GM21390 (cell line): ENCODE data around the gene TBC1D7.

ENCODE experiments used
- ATAC-seq: cut with Tn5 transposase; IDR thresholded peaks from one replicate; pipeline ENCODE4 v1.9.1; 2021; ENCODE audit not compliant: unreplicated experiment

TBC1D7 gene

GRCh38 chr6:13328076-13328874 lies at the start of gene TBC1D7:
TBC1D7 (minus strand) TSS chr6:13328537; CDS start chr6:13326898, 1,639 bp downstream.
- ATAC-seq, result peak; percentile 82

GRCh38 chr6:13377054-13377758 lies 48.9 kb upstream of the TBC1D7 start:
- no peak for ATAC-seq

GRCh38 chr6:13375360-13375878 lies 47.1 kb upstream of the TBC1D7 start:
- peak; percentile 72 for ATAC-seq

- ATAC-seq, result no peak
Measured at GRCh38 chr6:13373919-13374318, 45.6 kb upstream of the TBC1D7 start.

GRCh38 chr6:13373488-13373886 lies 45.1 kb upstream of the TBC1D7 start:
- no peak for ATAC-seq

- ATAC-seq, result no peak
Measured at GRCh38 chr6:13372688-13373487, 44.6 kb upstream of the TBC1D7 start.

GRCh38 chr6:13372076-13372475 lies 43.7 kb upstream of the TBC1D7 start:
- ATAC-seq, result no peak

GRCh38 chr6:13371421-13372072 lies 43.2 kb upstream of the TBC1D7 start:
- ATAC-seq, result no peak

- ATAC-seq, result no peak
Measured at GRCh38 chr6:13370623-13371022, 42.3 kb upstream of the TBC1D7 start.

GRCh38 chr6:13369591-13369990 lies 41.3 kb upstream of the TBC1D7 start:
- ATAC-seq, result no peak

GRCh38 chr6:13368731-13369115 lies 40.4 kb upstream of the TBC1D7 start:
- ATAC-seq, result no peak

GRCh38 chr6:13368079-13368730 lies 39.9 kb upstream of the TBC1D7 start:
- no peak for ATAC-seq

- no peak for ATAC-seq
Measured at GRCh38 chr6:13367396-13367795, 39.1 kb upstream of the TBC1D7 start.

- ATAC-seq, result no peak
Measured at GRCh38 chr6:13365320-13365719, 37.0 kb upstream of the TBC1D7 start.

- no peak for ATAC-seq
Measured at GRCh38 chr6:13364842-13365241, 36.5 kb upstream of the TBC1D7 start.

GRCh38 chr6:13362412-13362811 lies 34.1 kb upstream of the TBC1D7 start:
- ATAC-seq, result no peak

- no peak for ATAC-seq
Measured at GRCh38 chr6:13360671-13361540, 32.6 kb upstream of the TBC1D7 start.

GRCh38 chr6:13359287-13359686 lies 30.9 kb upstream of the TBC1D7 start:
- ATAC-seq, result no peak

- ATAC-seq, result no peak
Measured at GRCh38 chr6:13358511-13358910, 30.2 kb upstream of the TBC1D7 start.
